Kidney glomerular epithelial cell (primary cell): Measurements from ENCODE around the gene WNT11.

Source experiments
- DNase-seq: peaks from one replicate; lab custom pipeline; 2025; lab: John Stamatoyannopoulos, UW

Gene WNT11

DNA sequence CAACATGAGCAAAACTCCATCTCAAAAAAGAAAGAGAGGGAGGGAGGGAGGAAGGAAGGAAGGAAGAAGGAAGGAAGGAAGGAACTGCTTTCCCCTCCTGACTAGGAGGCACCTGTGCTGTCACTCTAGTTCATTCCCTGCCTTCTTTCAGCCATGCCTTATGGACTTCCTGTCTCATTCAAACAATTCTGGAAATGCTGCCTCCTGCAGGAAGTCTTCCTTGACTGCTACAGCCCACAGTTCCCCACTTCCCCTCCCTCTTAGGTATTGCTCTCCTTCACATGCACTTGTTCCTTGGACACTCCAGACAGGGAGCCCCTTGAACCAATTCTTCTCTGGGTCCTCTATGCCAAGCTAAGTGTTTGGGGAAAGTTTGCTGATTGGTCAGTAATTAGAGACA, 31.6 kb upstream of the WNT11 start:
- DNase-seq: no peak

- no peak for DNase-seq
Observed at GRCh38 chr11:76237000-76237649, 30.8 kb upstream of the WNT11 start.

DNA sequence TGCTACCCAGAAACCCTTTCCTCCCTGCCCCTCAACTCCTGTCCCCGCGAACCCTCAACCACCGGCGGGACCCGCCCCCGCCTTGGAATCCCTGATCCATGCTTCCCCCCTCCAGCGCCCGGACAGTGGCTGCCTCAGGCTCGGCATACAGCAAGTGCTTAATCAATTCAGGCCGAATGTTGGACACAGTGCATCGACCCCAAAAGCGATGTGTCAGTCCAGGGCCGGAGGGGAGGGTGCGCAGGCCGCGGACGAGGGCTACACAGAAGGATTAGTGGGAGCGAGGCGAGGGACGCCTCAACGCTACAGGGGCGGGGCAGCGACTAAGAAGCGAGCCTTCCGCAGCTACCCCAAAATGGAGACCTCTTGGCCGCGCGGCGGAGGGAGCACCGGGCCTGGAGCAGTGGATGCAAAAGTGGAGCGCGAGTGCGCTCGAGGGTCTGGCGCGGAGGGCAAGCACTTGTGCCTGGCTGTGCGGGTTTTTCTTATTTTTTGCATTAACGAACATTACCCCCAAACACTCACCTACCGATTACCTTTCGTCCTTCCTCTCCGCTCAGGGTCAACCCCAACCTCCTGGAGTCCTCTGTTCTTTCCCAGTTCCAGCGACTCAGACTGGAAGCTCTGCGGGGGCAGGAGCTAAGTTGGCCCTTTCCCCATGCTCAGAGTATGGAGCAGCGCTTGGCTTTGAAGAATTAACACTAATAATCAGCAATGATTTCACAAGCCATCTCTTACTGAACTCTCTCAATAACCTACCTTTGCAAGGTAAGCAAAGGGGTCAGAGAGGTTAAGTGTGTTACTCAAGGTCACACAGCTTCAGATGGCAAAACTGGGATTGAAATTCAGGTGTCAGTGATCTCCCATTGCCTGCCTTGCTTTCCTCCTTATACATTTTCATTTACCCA, 30.0 kb upstream of the WNT11 start:
- no peak for DNase-seq

- DNase-seq: peak; percentile 96
Observed at GRCh38 chr11:76235233-76236091, 29.2 kb upstream of the WNT11 start.

GRCh38 chr11:76234416-76235232, 28.3 kb upstream of the WNT11 start:
- DNase-seq: no peak

DNA sequence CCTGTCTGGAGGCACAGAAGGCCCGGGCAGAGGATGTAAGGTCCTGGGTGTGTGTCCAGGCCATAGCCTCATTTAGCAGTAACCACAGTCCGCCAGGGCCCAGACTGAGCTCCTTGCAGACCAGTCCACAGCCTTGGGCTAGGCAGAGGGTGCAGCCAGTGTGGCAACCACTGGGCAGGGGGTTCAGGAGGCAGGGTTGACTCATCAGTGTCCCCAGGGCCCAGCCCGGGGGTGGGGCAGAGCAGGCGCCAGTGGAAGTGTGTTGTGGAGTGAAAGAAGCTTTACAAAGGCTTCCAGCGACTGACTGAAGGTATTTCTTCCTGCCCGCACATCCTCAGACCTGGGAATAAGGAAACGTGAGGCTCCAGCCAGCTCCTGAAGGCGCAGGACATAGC, 27.7 kb upstream of the WNT11 start:
- no peak for DNase-seq

DNA sequence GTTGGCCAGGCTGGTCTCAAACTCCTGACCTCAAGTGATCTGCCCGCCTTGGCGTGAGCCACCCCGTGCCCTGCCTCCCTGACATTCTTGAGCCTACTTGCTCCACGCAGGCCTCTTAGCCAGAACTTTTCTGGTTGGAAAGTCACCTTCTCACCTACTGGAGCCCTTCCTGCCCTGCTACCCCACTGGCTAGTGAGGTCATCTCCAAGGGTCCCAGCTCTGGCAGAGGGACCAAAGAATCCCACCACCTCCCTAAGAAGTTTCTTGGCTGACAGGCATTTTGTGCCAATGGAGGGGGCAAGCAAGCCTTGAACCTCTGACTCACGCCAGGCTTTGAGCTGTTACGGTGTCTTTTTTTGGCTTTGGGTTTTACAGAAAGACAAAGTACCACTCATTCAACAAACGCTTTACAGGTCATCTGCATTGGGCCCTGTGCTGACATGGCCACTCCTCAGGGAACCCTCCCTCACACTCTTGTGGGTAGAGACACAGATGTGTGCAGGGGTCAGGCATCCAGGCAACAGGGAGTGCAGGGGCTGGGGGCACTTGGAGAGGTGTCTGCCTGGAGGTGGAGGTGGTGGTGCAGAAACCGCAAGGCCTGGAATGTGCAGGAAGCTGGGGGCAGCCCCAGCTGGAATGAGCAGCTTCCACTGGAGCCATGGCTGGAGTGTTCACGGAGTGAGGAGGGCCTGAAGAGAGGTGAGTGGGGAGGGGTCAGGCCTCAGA, 27.1 kb upstream of the WNT11 start:
- DNase-seq: no peak

GRCh38 chr11:76232026-76232665, 25.8 kb upstream of the WNT11 start:
- DNase-seq: no peak

- DNase-seq: no peak
Observed at GRCh38 chr11:76231121-76231738, 24.9 kb upstream of the WNT11 start.

GRCh38 chr11:76230392-76230791, 24.1 kb upstream of the WNT11 start:
- DNase-seq: no peak

GRCh38 chr11:76229690-76230240, 23.5 kb upstream of the WNT11 start:
- DNase-seq: no peak

- no peak for DNase-seq
Observed at GRCh38 chr11:76228875-76229149, 22.5 kb upstream of the WNT11 start.

DNA sequence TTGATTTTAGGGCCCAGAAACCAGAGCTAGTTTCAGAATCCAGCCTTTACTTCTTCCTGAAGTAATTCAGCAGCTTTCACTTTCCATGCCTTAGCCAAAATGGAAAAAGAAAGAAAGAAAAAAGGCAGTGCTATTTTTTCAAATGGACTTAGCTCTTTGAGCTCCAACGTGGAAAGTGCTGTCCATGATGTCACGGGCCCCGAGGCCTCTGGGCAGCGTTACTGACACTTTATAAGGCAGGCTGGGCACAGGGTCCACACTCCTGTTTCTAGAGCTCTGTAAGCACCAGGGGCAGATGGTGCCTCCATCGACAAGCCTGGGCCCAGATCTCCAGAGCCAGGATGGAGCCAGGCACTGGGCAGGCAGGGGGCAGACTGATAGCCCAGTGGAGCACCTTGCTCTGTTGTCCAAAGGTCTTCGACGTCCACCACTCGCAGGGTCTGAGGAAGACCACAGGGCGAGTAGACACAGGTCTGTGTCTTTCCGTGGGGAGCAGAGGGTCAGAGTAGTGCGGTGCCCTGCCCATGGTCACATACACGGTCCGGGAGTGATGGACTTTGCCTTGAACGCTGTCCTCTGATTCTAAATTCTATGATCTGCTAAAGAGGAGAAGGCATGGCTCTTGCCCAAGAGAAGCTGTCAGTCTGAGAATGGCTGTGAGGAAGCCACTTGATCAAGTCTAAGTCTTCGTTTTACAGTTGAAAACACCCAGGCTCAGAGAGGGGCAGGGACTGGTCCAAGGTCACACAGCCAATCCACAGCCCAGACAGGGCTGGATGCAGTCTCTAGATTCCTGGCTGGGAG, 22.0 kb upstream of the WNT11 start:
- no peak for DNase-seq

GRCh38 chr11:76226626-76227025, 20.3 kb upstream of the WNT11 start:
- no peak for DNase-seq

DNA sequence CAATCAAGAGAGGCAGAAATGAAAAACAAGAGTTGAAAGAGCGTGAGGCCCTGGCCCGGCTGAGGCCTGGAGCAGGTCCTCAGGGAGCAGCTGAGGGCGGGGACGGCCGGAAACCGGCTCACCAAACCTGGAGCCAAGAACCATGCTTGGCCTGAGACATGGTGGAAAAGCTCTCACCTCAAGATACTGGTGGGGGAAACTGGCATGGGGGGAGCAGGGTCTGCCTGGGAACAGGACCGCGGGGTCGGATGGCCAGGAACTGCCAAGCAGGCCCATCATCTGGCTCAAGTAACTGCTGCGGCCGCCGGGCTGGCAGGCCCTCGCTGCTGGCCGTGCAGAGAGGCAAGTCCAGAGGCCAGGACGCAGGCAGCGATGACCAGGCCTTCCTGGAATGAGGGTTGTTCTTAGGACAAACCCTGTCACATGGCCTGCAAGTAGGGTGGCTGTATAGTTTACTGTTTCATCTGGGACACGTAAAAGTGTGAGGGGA, 18.9 kb upstream of the WNT11 start:
- no peak for DNase-seq

DNA sequence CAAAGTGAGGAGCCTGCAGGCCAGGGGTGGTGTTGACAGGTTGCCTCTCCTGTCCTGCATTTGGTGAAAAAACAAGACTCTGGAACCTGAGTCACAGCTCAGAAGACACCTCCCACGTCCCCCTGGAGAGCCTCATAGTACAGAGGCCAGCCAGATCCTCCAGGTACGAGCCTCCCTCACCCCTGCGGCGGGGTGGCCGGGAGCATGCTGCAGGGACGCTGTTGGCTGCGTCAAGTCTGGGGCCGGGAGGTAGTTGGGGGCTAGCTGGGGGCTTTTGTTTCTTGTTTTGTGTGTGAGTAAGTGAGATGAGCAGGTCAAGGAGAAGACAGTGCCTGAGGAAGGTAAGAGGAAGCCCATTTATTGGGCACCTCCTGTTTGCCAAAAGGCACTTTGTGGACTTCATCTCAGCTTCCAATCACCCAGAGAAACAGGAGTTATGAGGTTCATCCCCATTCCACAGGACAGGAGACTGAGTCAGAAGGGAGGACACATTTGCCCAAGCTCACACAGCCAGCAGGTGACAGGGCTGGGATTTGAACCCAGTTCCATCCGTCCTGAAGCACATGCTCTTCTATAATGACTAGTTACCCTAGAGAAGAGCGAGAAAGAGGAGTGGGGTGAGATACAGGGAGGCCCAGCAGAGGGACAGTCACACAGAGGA, 18.3 kb upstream of the WNT11 start:
- DNase-seq: no peak

- no peak for DNase-seq
Observed at GRCh38 chr11:76221365-76221764, 15.1 kb upstream of the WNT11 start.

- DNase-seq: no peak
Observed at GRCh38 chr11:76219243-76219642, 12.9 kb upstream of the WNT11 start.
